OCI-LY1 (cell line): ENCODE measurements around the gene JOSD2.

ENCODE experiments used
- EZH2 ChIP-seq: fragments of 200-600 bp; sonication (generic), shearing (Covaris generic); IDR thresholded peaks from 2 replicates; pipeline ENCODE4 v1.8.0; 2017; ENCODE audit warnings: borderline replicate concordance, mixed run types, mild to moderate bottlenecking, antibody characterized with exemption, low read length, moderate library complexity, mixed read lengths
- TF ChIP-seq, protein P1 (sequence below): fragments of 200-600 bp; sonication (generic), shearing (Covaris generic); IDR thresholded peaks from 2 replicates; pipeline ENCODE4 v1.5.1; 2017; ENCODE audit warnings: mild to moderate bottlenecking, antibody characterized with exemption, low read length, moderate library complexity, mixed read lengths

- TF ChIP-seq, protein P1, sequence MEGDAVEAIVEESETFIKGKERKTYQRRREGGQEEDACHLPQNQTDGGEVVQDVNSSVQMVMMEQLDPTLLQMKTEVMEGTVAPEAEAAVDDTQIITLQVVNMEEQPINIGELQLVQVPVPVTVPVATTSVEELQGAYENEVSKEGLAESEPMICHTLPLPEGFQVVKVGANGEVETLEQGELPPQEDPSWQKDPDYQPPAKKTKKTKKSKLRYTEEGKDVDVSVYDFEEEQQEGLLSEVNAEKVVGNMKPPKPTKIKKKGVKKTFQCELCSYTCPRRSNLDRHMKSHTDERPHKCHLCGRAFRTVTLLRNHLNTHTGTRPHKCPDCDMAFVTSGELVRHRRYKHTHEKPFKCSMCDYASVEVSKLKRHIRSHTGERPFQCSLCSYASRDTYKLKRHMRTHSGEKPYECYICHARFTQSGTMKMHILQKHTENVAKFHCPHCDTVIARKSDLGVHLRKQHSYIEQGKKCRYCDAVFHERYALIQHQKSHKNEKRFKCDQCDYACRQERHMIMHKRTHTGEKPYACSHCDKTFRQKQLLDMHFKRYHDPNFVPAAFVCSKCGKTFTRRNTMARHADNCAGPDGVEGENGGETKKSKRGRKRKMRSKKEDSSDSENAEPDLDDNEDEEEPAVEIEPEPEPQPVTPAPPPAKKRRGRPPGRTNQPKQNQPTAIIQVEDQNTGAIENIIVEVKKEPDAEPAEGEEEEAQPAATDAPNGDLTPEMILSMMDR = no peak
- no peak for TF ChIP-seq EZH2
These were observed 26.3 kb upstream of the JOSD2 start for GRCh38 chr19:50537306-50537685.
